Activated T-helper 1 cell treated with anti-CD3 and anti-CD28 coated beads, Interleukin-2, amount 50 U/mL, for 16 hours (primary cell): ENCODE measurements around the gene IRS2.
"Not testable (repeated sequence)": the region's sequence is repeated elsewhere in the genome, so short reads cannot be mapped to it uniquely, and the experiment has no call there.

Source experiments
- DNase-seq, 2 donors: peaks; one replicate each; pipeline ENCODE4 v3.0.0-alpha.2; 2020; ENCODE audit warnings: low read depth in 1 of 2, low spot score in 1 of 2

Gene IRS2

DNA sequence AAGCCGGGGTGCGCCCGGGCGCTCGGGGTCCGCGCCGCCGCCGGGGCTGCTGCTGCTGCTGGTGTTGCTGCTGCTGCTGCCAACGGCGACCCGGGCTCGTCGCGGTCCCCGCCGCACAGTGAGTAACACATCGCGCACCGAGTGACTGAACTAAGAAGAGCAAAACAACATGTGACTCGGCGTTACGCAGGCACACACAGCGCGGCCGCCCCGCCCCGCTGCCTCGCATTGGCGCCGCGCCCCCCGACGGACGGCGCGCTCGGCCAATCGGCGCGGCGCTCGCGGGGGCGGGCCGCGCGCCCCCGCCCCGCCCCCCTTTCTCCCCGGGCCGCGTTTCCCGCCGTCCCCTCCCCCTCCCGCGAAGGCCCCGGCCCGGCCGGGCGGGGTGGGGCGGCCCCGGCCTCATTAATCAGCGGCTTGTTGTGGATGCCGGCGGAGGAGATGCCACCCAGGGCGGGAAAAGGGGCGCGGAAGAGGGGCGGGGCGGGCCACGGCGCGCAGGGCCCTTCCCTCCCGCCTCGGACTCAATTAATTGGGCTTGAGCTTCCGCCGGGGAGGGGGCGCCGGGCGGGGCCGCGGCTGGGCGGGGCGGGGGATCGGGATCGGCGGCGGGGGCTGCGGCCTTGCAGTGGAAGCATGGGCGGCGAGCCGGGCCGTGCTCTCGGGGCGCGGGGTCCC lies at the start of gene IRS2:
TSS of gene IRS2 (minus strand) at position 127 of the 678 bp plus-strand sequence. CDS start 530 bp downstream, outside the sequence.
- peak; percentile 84 to 89 for DNase-seq

- DNase-seq = no peak
These were observed 48.8 kb upstream of the IRS2 start for GRCh38 chr13:109834973-109835720.

GRCh38 chr13:109833940-109834339 lies 47.6 kb upstream of the IRS2 start:
- DNase-seq = no peak

DNA sequence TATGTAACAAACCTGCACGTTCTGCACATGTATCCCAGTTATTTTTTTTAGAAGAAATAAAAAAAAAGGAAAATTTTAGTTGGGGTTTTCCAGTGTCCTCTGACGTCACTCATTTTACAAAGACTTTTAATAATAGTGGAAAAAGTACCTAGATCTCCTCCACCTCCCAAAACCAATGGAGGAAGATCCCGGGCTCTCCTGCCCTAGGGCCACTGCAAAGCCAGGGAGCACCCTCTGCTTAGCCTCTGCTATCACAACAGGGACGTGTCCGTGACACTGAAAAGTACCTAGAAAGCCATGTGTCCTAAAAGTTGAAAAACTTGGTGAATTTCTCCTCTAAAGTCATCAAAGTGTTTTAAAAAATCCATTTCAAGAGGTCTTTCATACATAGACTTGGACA lies 46.7 kb upstream of the IRS2 start:
- DNase-seq = no peak

GRCh38 chr13:109828591-109829316 lies 42.4 kb upstream of the IRS2 start:
- not testable (repeated sequence) for DNase-seq

- not testable (repeated sequence) for DNase-seq
These were observed 36.8 kb upstream of the IRS2 start for GRCh38 chr13:109823201-109823600.

DNA sequence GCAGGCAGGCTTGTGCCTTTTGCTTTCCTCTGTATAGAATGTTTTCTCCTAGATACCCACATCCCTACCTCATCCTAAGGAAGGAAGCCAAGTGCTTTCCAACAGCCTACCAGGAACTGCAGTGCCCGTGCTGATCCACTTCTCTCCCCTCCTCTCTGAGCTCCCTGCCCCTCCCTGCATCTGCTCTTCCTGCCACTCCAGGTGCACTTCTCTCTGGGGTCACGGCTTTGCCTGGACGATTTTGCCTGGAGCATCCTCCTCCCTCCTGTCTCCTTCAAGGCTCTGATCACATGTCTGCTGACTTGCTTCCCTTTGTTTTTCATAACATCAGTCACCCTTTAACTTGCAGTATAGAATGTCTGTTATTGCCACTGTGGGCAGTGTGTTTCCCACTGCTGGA lies 34.7 kb upstream of the IRS2 start:
- DNase-seq = no peak

DNA sequence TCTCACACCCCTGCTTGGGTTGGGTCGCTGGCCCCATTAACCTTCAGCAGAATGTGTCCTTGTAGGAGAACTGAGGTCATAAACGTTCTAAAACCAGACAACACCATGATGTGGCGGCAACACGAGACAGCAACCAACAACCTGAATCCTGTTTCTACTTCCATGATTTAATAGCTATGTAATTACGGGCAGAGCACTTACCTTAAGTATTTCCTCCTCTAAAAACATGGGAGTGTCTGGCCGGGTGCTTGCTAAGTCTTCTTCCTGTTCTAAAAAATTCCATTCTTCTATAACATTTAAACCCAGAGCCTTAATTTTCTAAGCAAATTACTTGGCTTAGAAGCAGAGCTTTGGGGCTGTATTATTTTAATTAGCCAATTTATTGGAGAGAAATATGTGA lies 33.5 kb upstream of the IRS2 start:
- no peak for DNase-seq

GRCh38 chr13:109818886-109819285 lies 32.5 kb upstream of the IRS2 start:
- no peak for DNase-seq

- no peak for DNase-seq
These were observed 31.5 kb upstream of the IRS2 start for GRCh38 chr13:109817591-109818535.

DNA sequence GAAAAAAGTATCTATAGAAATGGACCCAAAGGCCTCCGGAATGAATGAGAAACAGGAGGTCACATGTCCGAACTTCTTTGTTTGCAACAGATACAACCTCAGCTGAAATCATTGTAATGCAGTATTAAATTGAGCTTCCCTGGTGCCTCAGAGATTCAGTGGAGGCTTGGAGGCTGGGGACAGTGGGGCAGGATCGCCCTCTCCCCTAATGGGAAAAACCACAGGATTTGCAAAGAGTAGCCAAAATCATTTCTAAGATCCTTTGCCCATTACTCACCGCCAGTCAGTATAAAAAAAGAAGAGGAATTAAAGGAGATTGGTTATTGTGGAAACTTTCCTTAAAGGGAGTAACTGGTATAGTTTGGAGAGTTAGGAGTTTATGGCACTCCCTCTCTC lies 30.4 kb upstream of the IRS2 start:
- no peak for DNase-seq

- no peak for DNase-seq
These were observed 29.9 kb upstream of the IRS2 start for GRCh38 chr13:109816112-109816807.

DNA sequence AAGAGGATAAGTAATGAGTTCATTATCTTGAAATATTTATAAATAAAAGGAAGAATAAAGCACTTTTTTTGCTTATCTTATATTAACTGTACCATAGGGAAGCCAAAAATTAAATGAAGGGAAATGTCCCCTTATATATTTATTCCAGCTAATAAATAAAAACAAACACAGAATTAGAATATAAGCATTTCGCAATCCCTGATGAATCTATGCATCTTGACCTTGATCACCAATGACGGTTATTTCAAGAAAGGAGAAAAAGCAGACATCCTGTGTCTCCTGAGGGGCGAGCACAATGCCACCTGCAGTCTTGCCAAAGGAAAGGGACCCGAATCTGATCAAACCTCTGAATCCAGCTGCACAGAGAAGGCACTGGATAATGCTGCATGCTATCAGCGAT lies 29.3 kb upstream of the IRS2 start:
- no peak for DNase-seq

- no peak for DNase-seq
These were observed 27.3 kb upstream of the IRS2 start for GRCh38 chr13:109813663-109814062.

DNA sequence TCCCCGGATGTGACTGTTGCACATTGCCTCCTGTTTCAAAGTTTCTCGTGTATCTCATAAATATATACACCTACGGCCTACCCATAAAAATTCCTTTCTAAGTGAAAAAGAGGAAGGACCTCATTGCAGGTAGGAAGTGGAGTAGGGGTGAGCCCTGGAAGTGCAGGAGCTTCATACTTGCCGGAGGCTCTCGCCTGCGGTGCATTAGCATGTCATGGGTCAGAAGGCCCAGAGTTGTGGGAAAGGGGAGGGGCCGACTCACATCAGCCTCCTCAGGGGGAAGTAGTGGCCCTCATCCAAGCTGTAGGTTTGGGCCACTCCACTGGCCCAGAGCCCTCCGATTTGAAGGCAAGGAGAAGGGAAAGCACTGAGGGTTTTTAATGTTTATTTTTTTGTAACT lies 26.0 kb upstream of the IRS2 start:
- DNase-seq = no peak

GRCh38 chr13:109810761-109811510 lies 24.6 kb upstream of the IRS2 start:
- DNase-seq = no peak

DNA sequence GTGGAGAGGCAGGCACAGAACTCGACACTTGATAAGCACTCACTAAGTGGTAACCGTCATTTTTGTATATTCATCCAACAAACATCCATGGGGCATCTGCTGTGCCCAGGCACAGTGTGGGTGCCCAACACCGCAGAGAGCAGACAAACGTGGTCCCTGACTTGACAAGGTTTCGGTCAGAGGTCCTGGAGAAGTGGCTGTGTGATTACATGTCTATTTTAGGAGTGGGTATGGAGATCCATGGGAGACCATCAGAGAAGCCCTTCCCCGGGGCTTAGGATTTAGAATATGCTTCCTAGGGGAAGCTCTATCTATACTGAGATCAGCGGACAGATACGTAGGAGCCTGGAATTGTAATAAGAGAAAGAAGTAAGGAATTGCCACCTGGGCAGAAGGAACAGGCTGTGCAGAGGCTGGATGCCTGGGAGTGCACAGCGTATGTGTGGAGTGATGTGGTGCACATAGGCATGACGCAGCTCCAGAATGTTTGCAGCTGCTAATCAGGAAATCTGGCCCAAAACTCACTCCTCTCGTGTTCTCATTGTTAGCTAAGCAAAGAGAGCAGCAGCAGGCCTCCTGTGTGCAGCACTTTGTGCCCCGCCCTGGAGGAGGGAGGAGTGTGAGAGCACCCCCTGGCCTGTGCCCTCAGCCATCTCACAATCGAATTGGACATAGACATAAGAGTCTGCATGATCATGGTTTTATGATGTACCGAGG lies 23.0 kb upstream of the IRS2 start:
- no peak for DNase-seq

DNA sequence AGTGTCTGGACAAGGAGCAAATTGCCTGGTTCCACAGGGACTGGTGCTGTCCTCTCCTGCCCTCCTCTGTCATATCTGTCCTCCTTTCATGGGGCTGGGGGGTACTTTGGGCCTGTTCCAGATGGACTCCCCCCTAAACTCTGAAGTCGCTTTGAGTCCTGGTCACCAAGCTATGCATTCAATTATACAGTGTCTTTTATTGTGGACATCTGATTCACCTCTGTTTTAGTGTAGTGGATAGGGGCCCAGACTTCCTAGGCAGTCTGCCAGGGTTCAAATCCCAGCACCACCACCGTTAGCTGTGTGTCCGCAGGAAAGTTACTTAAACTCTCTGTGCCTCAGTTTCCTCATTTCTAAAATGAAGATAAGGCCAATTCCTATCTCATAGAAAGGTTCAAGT lies 21.0 kb upstream of the IRS2 start:
- DNase-seq = no peak

DNA sequence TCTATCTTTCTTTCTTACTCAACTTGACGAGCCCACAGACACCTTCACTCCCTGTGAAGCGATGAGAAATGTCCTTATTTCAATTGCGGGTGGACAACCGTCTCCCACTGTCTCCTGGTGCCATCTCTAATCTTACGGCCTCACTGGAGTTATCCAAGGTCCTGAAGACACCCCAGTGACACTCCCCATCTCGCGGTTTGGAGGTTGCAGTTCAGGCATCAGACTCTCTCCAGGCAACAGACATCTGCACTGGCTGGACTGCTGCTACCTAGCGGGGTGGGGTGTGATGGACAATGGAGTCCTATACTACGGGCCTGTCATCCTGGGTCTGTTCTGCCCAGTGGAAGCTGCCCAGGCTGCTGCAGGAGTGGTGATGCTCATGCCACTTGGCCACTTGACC lies 18.3 kb upstream of the IRS2 start:
- no peak for DNase-seq
